BJ (cell line): ENCODE data around the gene CACNA2D3. TPM values are rescaled to one million over a fixed set of nuclear protein-coding genes. Genes with fewer than 3 reads are reported as not detected.

Source experiments
- CTCF ChIA-PET: fragments of 350-600 bp; formaldehyde crosslinking; extraction: SDS; loops from one replicate; lab custom pipeline; 2021; ENCODE audit warnings: antibody characterized with exemption, inconsistent platforms; lab: Yijun Ruan, JAX
- POLR2A ChIA-PET: fragments of 300-600 bp; sonication (Branson Sonifier 250); formaldehyde crosslinking; extraction: SDS; loops from one replicate; lab custom pipeline; 2021; ENCODE audit warnings: antibody characterized with exemption; lab: Charles Lee
- DNase-seq: peaks from one replicate; pipeline ENCODE4 v3.0.0-alpha.2; 2011; ENCODE audit warnings: low read depth
- H3K27me3 ChIP-seq: 2 replicates; pipeline ENCODE4 v1.6.0; 2011; ENCODE audit warnings: low read length; ENCODE audit not compliant: control insufficient read depth, insufficient read depth
- H3K36me3 ChIP-seq: 2 replicates; pipeline ENCODE4 v1.5.1; 2011; ENCODE audit warnings: low read length; ENCODE audit not compliant: control insufficient read depth, insufficient read depth
- H3K4me3 ChIP-seq: 2 replicates; pipeline ENCODE4 v1.5.1; 2011; ENCODE audit warnings: low read depth, mild to moderate bottlenecking, control low read depth, low read length
- CTCF ChIP-seq: IDR thresholded peaks from 2 replicates; pipeline ENCODE4 v1.5.1; 2011; ENCODE audit warnings: low read depth, mild to moderate bottlenecking, control low read depth, inconsistent platforms, low read length, moderate library complexity; ENCODE audit not compliant: insufficient read depth
- polyA plus RNA-seq: library from polyadenylated mRNA; depleted of rRNA; stranded (reverse); fragments of >200 nt; gene quantifications from 2 replicates; pipeline ENCODE4 v1.2.3, GENCODE V29; 2011

Gene CACNA2D3
- polyA plus RNA-seq, 1 experiment, result 0.56 TPM

- no peak overlapping the region for H3K4me3 ChIP-seq
- CTCF ChIA-PET, result interaction anchor here (0.6 kb wide), 1 partner anchor 387 kb away, joined by 3 read pairs; no protein-coding TSS in a partner anchor
- POLR2A ChIA-PET, result interaction anchor here (0.6 to 1.0 kb wide), 3 partner anchors 41 to 395 kb away, joined by 3 read pairs; no protein-coding TSS in a partner anchor
- TF ChIP-seq CTCF, result no peak
- no peaks in the 10 kb centered on the region for H3K36me3 ChIP-seq
- peak; percentile 42 for DNase-seq
- no peaks in the 10 kb centered on the region for H3K27me3 ChIP-seq
These were observed 699.9 kb downstream of the CACNA2D3 start for GRCh38 chr3:54822206-54822605.

GRCh38 chr3:54826251-54826691, 703.9 kb downstream of the CACNA2D3 start:
- TF ChIP-seq CTCF, result no peak
- no peaks in the 10 kb centered on the region for H3K36me3 ChIP-seq
- ChIA-PET CTCF (no interaction called here), POLR2A (no interaction called here)
- no peaks in the 10 kb centered on the region for H3K27me3 ChIP-seq
- DNase-seq, result peak; percentile 57
- H3K4me3 ChIP-seq, result no peak overlapping the region

GRCh38 chr3:54827056-54827687, 704.8 kb downstream of the CACNA2D3 start:
- H3K27me3 ChIP-seq, result no peaks in the 10 kb centered on the region
- POLR2A ChIA-PET, result no interaction called here
- TF ChIP-seq CTCF, result no peak
- DNase-seq, result no peak
- no peak overlapping the region for H3K4me3 ChIP-seq
- CTCF ChIA-PET, result interaction anchor here (0.7 to 1.1 kb wide), 3 partner anchors 19 to 71 kb away, joined by 3 read pairs; no protein-coding TSS in a partner anchor
- no peaks in the 10 kb centered on the region for H3K36me3 ChIP-seq

GRCh38 chr3:54827776-54828175, 705.4 kb downstream of the CACNA2D3 start:
- no peak for DNase-seq
- ChIA-PET POLR2A (no interaction called here), CTCF (interaction anchor here (0.9 to 1.1 kb wide), 2 partner anchors 18 to 56 kb away, joined by 3 read pairs; no protein-coding TSS in a partner anchor)
- no peaks in the 10 kb centered on the region for H3K27me3 ChIP-seq
- H3K4me3 ChIP-seq, result no peak overlapping the region
- no peak for TF ChIP-seq CTCF
- no peaks in the 10 kb centered on the region for H3K36me3 ChIP-seq

GRCh38 chr3:54830658-54831057, 708.3 kb downstream of the CACNA2D3 start:
- H3K36me3 ChIP-seq, result no peaks in the 10 kb centered on the region
- POLR2A ChIA-PET, result no interaction called here
- CTCF ChIA-PET, result interaction anchor here (0.5 to 2.2 kb wide), 12 partner anchors 11 to 1472 kb away, joined by 3 to 10 read pairs (median 4); no protein-coding TSS in a partner anchor
- TF ChIP-seq CTCF, result peak; percentile 64
- no peak overlapping the region for H3K4me3 ChIP-seq
- no peaks in the 10 kb centered on the region for H3K27me3 ChIP-seq
- no peak for DNase-seq
